T-helper 2 cell treated with Interferon-gamma antibody and Interleukin-4, amounts not matched to agents 5 μg/mL and 100 μg/mL, for 36 hours (primary cell): ENCODE data around the gene DTWD2.

ENCODE experiments used
- DNase-seq: peaks from one replicate; pipeline ENCODE4 v3.0.0; 2021; ENCODE audit warnings: low spot score
- H3K27ac Mint-ChIP-seq: one replicate; pipeline ENCODE4 v1.8.0; 2021; ENCODE audit warnings: mild to moderate bottlenecking, mixed read lengths
- H3K27me3 Mint-ChIP-seq: one replicate; pipeline ENCODE4 v1.8.0; 2021; ENCODE audit warnings: low read depth, mixed read lengths
- H3K36me3 Mint-ChIP-seq: one replicate; pipeline ENCODE4 v1.8.0; 2021; ENCODE audit warnings: low read depth, mixed read lengths
- H3K4me1 Mint-ChIP-seq: one replicate; pipeline ENCODE4 v1.8.0; 2021; ENCODE audit warnings: low read depth, mixed read lengths
- H3K4me3 Mint-ChIP-seq: one replicate; pipeline ENCODE4 v1.8.0; 2022; ENCODE audit warnings: mild to moderate bottlenecking, moderate library complexity, mixed read lengths
- H3K9me3 Mint-ChIP-seq: one replicate; pipeline ENCODE4 v1.8.0; 2021; ENCODE audit warnings: mixed read lengths

DTWD2 gene

GRCh38 chr5:118987988-118988865 lies at the start of gene DTWD2:
TSS of gene DTWD2 (minus strand) at chr5:118988547. CDS start at chr5:118988511, 36 bp downstream.
- peak within 1 kb of the TSS; percentile 31 for H3K27ac Mint-ChIP-seq
- DNase-seq: peak; percentile 93
- no peaks in the 10 kb centered on the region for H3K9me3 Mint-ChIP-seq
- peak within 1 kb of the TSS; percentile 79 for H3K4me3 Mint-ChIP-seq
- peaks cover 10% of the 10 kb centered on the region for H3K4me1 Mint-ChIP-seq
- H3K36me3 Mint-ChIP-seq: no peaks in the 10 kb centered on the region
- H3K27me3 Mint-ChIP-seq: no peaks in the 10 kb centered on the region

GRCh38 chr5:119037496-119038215 lies 49.3 kb upstream of the DTWD2 start:
- no peak overlapping the region for H3K27ac Mint-ChIP-seq
- no peaks in the 10 kb centered on the region for H3K9me3 Mint-ChIP-seq
- no peak for DNase-seq
- H3K27me3 Mint-ChIP-seq: no peaks in the 10 kb centered on the region
- H3K4me1 Mint-ChIP-seq: peaks cover 7% of the 10 kb centered on the region
- H3K4me3 Mint-ChIP-seq: no peak overlapping the region
- no peaks in the 10 kb centered on the region for H3K36me3 Mint-ChIP-seq

GRCh38 chr5:119036101-119036762 lies 47.9 kb upstream of the DTWD2 start:
- no peak overlapping the region for H3K27ac Mint-ChIP-seq
- no peak for DNase-seq

GRCh38 chr5:119033135-119033534 lies 44.8 kb upstream of the DTWD2 start:
- Mint-ChIP-seq H3K36me3 (no peaks in the 10 kb centered on the region), H3K4me1 (peaks cover 21% of the 10 kb centered on the region), H3K27ac (no peak overlapping the region), H3K9me3 (no peaks in the 10 kb centered on the region), H3K27me3 (no peaks in the 10 kb centered on the region), H3K4me3 (no peak overlapping the region)
- DNase-seq: no peak

More at GRCh38 chr5:119036101-119036762, 47.9 kb upstream of the DTWD2 start:
- Mint-ChIP-seq H3K27me3 (no peaks in the 10 kb centered on the region), H3K9me3 (no peaks in the 10 kb centered on the region), H3K36me3 (no peaks in the 10 kb centered on the region), H3K4me3 (no peak overlapping the region), H3K4me1 (peaks cover 16% of the 10 kb centered on the region)

GRCh38 chr5:119032656-119033055 lies 44.3 kb upstream of the DTWD2 start:
- DNase-seq: no peak
- H3K4me3 Mint-ChIP-seq: no peak overlapping the region
- no peaks in the 10 kb centered on the region for H3K27me3 Mint-ChIP-seq
- H3K27ac Mint-ChIP-seq: no peak overlapping the region
- H3K36me3 Mint-ChIP-seq: no peaks in the 10 kb centered on the region
- peaks cover 21% of the 10 kb centered on the region for H3K4me1 Mint-ChIP-seq
- no peaks in the 10 kb centered on the region for H3K9me3 Mint-ChIP-seq

GRCh38 chr5:119031905-119032304 lies 43.6 kb upstream of the DTWD2 start:
- Mint-ChIP-seq H3K36me3 (no peaks in the 10 kb centered on the region), H3K9me3 (no peaks in the 10 kb centered on the region), H3K4me3 (peak overlapping the region; percentile 53), H3K27ac (peak overlapping the region; percentile 82), H3K4me1 (peaks cover 21% of the 10 kb centered on the region), H3K27me3 (no peaks in the 10 kb centered on the region)
- DNase-seq: no peak

GRCh38 chr5:119031011-119031886 lies 42.9 kb upstream of the DTWD2 start:
- peak overlapping the region; percentile 53 for H3K4me3 Mint-ChIP-seq
- H3K4me1 Mint-ChIP-seq: peaks cover 21% of the 10 kb centered on the region
- peaks cover 2% of the 10 kb centered on the region for H3K36me3 Mint-ChIP-seq
- no peaks in the 10 kb centered on the region for H3K27me3 Mint-ChIP-seq
- H3K27ac Mint-ChIP-seq: peak overlapping the region; percentile 82
- no peak for DNase-seq
- no peaks in the 10 kb centered on the region for H3K9me3 Mint-ChIP-seq

GRCh38 chr5:119028575-119028974 lies 40.2 kb upstream of the DTWD2 start:
- no peak overlapping the region for H3K4me3 Mint-ChIP-seq
- H3K27me3 Mint-ChIP-seq: no peaks in the 10 kb centered on the region
- DNase-seq: no peak
- H3K9me3 Mint-ChIP-seq: peaks cover 8% of the 10 kb centered on the region
- peaks cover 8% of the 10 kb centered on the region for H3K36me3 Mint-ChIP-seq
- H3K4me1 Mint-ChIP-seq: peaks cover 20% of the 10 kb centered on the region
- no peak overlapping the region for H3K27ac Mint-ChIP-seq

GRCh38 chr5:119022773-119023172 lies 34.4 kb upstream of the DTWD2 start:
- Mint-ChIP-seq H3K4me1 (peaks cover 7% of the 10 kb centered on the region), H3K36me3 (peaks cover 8% of the 10 kb centered on the region), H3K27me3 (no peaks in the 10 kb centered on the region), H3K4me3 (no peak overlapping the region), H3K9me3 (peaks cover 8% of the 10 kb centered on the region), H3K27ac (no peak overlapping the region)
- DNase-seq: no peak

- no peak overlapping the region for H3K4me3 Mint-ChIP-seq
- H3K4me1 Mint-ChIP-seq: peaks cover 7% of the 10 kb centered on the region
- no peak overlapping the region for H3K27ac Mint-ChIP-seq
Measured at GRCh38 chr5:119022017-119022745, 33.8 kb upstream of the DTWD2 start.

GRCh38 chr5:119021149-119021732 lies 32.9 kb upstream of the DTWD2 start:
- Mint-ChIP-seq H3K36me3 (peaks cover 6% of the 10 kb centered on the region), H3K27me3 (peaks cover 3% of the 10 kb centered on the region), H3K9me3 (peaks cover 8% of the 10 kb centered on the region), H3K4me3 (no peak overlapping the region), H3K4me1 (peaks cover 7% of the 10 kb centered on the region), H3K27ac (no peak overlapping the region)
- no peak for DNase-seq

More at GRCh38 chr5:119022017-119022745, 33.8 kb upstream of the DTWD2 start:
- DNase-seq: no peak
- H3K9me3 Mint-ChIP-seq: peaks cover 8% of the 10 kb centered on the region
- peaks cover 8% of the 10 kb centered on the region for H3K36me3 Mint-ChIP-seq
- no peaks in the 10 kb centered on the region for H3K27me3 Mint-ChIP-seq

GRCh38 chr5:119019949-119020348 lies 31.6 kb upstream of the DTWD2 start:
- Mint-ChIP-seq H3K4me3 (no peak overlapping the region), H3K27me3 (peaks cover 6% of the 10 kb centered on the region), H3K9me3 (peaks cover 3% of the 10 kb centered on the region), H3K27ac (no peak overlapping the region), H3K4me1 (peaks cover 7% of the 10 kb centered on the region), H3K36me3 (peaks cover under 1% of the 10 kb centered on the region)
- DNase-seq: no peak
